GM10847 (cell line): Measurements from ENCODE around the gene VSIR.

Experiments used
- POLR2A ChIP-seq: IDR thresholded peaks from 2 replicates; pipeline ENCODE4 v1.6.1; 2011; ENCODE audit not compliant: insufficient read length; ENCODE audit errors: extremely low read depth

VSIR gene

GRCh38 chr10:71714592-71714991 lies 58.7 kb downstream of the VSIR start:
- no peak for TF ChIP-seq POLR2A

DNA sequence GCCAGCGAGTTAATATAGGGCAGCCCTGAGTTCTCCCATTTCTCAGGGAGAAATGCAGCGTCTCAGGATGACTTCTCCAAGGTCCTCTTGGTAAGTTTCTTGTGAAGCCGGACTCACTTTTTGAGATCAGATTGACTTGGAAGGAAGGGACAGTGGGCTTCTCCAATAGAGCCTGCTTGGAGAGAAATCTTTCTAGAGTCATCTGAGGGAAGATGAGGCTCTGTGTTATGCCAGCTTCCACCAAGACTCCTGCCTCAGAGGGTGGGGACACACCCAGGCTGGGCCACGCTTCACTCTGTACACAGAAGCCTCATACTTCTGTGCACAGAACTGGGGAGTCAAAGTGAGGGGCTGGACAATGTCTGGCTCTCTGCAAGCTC lies 59.3 kb downstream of the VSIR start:
- TF ChIP-seq POLR2A: no peak

DNA sequence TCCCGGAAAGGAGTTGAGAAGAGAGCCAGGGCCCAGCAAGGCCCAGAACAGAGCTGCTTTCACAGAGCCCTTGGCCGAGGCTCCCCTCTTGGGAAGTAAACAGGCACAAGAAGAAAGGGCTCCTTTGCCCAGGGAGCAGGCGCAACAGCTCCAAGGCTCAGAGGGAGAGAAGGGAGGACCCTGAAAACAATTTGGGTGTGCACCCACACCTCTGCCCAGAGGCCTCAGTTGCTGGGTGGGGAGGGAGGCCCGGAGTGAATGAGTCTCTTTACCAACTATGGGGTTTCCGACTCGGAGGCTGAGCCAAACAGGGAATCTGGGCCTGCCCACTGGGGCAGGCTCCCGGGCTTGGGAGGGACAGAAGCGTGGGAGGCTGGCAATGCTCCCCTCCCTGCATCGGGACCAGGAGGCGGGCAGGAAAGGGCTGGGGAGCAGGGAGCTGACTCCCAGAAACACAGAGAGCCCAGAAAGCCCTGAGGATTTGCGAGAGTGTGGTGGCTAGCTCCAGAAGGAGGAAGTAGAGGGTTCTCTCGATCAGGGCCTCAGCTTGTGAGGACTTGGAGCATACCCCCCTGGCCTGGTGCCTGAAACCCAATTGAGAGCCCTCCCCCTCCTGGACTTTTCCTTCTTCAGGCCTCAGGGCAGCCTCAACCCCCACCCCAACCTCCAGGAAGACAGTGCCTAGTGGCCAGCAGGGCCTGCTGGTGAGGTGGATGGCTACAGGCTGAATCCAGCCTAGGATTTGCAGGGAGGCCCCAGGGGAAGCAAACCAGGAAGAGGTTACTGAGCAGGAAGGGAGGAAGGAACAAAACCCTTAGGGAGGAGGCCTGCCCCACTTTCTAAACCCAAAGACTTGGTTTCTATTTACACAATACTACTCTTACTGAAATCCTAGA lies 59.9 kb downstream of the VSIR start:
- TF ChIP-seq POLR2A: no peak

DNA sequence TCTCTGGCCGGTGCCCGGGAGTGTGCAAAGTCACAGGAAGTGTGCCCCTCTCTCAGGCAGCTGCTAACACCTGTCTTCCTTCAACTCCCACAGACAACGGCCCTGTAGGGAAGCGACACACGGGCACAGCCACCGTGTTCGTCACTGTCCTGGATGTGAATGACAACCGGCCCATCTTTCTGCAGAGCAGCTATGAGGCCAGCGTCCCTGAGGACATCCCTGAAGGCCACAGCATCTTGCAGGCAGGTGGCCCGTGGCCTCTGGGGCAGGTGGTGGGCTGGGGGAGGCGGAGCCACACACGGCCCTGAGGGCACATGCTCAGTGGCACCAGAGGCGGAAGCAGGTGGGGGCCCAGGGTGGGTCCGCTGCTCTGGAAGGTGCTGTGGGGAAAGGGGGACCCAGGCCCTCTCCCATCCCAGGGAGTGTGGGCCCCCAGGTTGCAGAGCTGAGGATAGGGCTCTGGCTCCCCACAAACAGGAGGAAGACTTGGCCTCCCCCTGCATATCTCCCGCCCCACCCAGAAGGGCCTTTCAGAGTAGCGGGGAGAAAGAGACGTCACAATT lies 60.7 kb downstream of the VSIR start:
- no peak for TF ChIP-seq POLR2A

- TF ChIP-seq POLR2A: no peak
These were observed 61.1 kb downstream of the VSIR start for GRCh38 chr10:71712170-71712569.

GRCh38 chr10:71711052-71711623 lies 62.2 kb downstream of the VSIR start:
- no peak for TF ChIP-seq POLR2A

- TF ChIP-seq POLR2A: no peak
These were observed 62.8 kb downstream of the VSIR start for GRCh38 chr10:71710519-71710918.

GRCh38 chr10:71708897-71709882 lies 64.1 kb downstream of the VSIR start:
- no peak for TF ChIP-seq POLR2A

DNA sequence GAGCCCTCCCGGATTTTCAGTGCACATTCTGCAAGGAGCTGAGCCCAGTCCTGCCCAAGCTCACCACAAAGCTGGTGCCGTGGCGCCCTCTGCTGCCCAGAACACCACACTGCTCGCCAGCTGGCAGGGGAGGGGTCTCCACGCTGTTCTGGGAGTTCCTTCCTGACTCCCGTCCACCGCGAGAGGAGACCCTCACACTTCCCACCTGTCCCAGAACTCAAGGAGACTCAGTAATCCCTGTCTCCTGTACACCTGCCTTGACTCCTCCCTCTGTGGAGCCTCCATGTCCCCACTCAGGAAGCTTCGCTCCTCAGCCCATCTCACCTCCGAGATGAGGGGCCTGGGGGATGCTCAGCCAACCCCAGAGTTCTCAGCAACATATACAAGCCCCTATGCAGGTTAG lies 65.0 kb downstream of the VSIR start:
- no peak for TF ChIP-seq POLR2A

DNA sequence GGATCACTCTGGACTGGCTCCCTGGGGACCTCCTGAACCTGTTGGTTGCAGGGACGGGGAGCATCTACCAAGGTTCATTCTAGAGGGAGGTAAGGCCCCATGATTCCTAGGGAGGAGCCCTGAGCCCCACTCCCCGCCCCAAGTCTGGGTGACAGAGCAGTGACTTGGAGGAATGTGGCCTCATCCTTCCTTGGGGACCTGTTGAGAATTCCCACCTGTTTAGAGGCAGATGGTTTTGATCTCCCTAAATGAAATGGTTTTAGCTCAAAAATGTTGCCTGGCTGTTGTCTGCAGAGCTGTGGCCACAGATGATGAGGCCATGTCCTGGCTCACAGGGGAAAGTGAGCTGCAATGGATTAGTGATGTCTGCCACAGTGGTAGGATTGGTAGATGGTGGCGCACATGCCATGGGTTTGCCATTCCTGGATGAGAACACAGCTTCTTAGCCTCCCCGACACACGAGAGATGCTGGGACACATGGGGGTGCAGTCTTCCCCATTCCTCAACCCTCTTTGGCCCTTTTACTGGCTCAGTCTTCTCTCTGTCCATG lies 66.0 kb downstream of the VSIR start:
- no peak for TF ChIP-seq POLR2A

- TF ChIP-seq POLR2A: no peak
These were observed 66.9 kb downstream of the VSIR start for GRCh38 chr10:71706216-71707121.

DNA sequence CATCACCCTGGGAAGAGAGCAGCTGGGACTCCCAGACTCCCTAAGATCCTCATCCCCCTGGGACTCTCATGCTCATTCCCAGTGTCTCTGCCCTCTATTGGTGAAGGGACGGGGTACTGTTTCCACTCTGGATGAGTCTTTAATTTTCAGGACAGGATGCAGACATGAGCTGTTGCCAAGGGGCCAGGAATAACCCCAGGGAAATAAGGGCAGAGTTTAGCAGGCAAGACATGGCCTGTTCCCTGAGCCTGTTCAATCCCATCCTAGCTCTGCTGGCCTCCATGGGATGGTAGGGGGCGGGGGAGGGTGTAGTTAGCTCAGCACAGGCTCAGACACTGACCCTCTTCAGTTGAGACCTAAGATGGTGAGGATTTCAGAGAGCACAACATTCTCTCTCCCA lies 67.7 kb downstream of the VSIR start:
- TF ChIP-seq POLR2A: no peak

GRCh38 chr10:71704816-71705215 lies 68.5 kb downstream of the VSIR start:
- TF ChIP-seq POLR2A: no peak

DNA sequence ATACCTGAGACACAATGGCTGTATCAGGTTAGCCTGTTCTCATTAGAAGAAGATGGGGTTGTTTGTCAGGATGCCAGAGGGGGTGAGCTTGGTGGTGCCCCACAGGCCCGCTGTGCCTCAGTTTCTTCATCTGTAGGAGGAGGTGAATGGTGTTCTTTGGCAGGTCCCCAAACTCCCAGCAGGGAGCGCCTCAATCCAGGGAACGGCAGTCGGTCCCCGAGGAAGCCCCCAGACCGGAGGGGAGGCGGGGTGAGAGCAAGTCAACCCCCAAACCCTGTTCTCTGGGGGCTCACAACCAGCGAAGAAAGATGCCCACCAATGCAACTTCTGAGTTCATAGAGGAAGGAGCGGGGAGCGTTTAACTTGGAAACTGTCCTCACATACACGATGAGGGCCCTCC lies 69.7 kb downstream of the VSIR start:
- TF ChIP-seq POLR2A: no peak
